Forelimb muscle (tissue), 1 donor: ENCODE results near the gene FOS. TPM values are rescaled to one million over a fixed set of nuclear protein-coding genes. Genes with fewer than 3 reads are reported as not detected.
A peak's percentile ranks its signal among the peaks of the same experiment; 100 is the strongest.
"Not testable (repeated sequence)": the region's sequence is repeated elsewhere in the genome, so short reads cannot be mapped to it uniquely, and the experiment has no call there.

Experiments used
- DNase-seq: peaks from one replicate; pipeline ENCODE4 v3.0.0-alpha.2; 2013; ENCODE audit warnings: low read depth
- polyA plus RNA-seq: library from polyadenylated mRNA; unstranded; fragments of 120-200 nt; gene quantifications from one replicate; pipeline ENCODE4 v1.2.1, GENCODE V29; 2013; ENCODE audit not compliant: insufficient read length

Gene FOS
- 212 TPM for polyA plus RNA-seq

DNA sequence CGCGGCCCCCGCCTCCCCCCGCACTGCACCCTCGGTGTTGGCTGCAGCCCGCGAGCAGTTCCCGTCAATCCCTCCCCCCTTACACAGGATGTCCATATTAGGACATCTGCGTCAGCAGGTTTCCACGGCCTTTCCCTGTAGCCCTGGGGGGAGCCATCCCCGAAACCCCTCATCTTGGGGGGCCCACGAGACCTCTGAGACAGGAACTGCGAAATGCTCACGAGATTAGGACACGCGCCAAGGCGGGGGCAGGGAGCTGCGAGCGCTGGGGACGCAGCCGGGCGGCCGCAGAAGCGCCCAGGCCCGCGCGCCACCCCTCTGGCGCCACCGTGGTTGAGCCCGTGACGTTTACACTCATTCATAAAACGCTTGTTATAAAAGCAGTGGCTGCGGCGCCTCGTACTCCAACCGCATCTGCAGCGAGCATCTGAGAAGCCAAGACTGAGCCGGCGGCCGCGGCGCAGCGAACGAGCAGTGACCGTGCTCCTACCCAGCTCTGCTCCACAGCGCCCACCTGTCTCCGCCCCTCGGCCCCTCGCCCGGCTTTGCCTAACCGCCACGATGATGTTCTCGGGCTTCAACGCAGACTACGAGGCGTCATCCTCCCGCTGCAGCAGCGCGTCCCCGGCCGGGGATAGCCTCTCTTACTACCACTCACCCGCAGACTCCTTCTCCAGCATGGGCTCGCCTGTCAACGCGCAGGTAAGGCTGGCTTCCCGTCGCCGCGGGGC lies at the start of gene FOS:
FOS (plus strand) TSS at position 407 of the 731 bp plus-strand sequence; CDS start at position 562, 155 bp downstream.
- peak; percentile 93 for DNase-seq

DNA sequence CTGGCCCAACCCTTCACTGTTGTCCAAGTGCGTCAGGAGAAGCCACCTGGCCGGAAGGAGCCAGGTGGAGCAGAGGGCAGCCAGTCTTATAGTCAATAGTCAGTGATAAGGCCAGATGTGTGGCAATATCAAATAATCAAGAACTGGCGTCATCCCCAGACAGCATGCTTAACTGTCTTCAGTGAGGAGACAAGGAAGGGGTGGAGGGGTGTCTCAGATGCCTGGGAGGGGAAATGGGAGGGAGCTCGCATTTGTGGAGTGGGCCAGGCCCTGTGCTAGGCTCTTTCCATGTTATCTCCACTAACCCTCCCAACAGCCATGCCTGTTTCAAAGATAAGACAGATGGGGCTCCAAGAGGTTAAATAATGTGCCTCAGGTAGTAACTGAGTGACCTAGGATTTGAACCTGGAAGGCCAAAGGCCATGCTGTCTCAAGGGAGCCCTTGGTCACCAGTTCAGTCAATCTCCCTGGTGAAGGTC lies 48.9 kb upstream of the FOS start:
- no peak for DNase-seq

DNA sequence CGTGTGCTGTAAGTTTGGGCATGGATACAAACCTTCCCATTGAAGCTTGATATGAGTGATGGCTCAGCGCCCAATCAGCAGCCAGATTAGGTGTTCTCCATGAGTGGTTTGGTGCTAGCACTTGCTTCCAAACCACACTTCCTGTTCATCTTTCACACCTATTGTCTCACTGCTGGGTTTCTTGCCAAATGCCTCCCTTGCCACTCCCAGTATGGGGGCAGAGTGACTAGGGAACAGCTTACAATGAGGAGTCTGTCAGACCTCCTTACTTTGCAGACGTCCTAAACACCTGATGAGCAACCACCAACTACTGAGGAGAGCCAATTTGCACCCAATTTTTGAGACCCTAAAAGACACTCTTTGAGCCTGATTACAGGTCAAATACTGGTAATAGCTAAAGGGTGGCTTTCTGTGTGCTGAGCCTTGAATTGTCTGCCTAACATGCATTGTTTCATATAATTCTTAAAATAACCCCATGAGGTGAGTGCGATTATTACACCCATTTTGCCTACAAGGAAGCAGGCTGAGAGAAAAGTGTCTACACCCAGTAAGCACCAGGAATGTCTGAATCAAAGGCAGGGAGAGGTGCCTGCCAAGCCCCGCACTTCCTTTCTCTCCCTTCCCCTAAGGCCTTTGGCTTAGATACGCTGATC lies 48.4 kb upstream of the FOS start:
- DNase-seq, result no peak

DNA sequence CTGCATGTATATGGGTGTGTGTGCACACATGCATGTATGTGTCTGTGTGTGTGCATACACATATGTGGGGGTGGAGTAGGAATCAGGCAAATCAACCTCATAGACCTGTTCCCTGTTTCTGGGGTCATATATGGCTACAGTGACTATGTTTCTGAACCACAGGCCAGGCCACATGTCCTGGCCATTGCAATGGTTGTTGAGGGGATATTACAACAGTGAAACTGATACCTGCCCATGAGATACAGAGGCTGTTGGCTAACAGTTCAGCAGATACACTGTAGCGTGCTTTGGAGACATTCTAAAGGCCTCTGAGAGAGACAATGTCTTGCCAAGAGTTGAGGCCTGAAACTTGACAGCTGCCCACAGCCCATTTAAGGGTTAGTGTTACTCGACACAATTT lies 47.3 kb upstream of the FOS start:
- DNase-seq, result no peak

DNA sequence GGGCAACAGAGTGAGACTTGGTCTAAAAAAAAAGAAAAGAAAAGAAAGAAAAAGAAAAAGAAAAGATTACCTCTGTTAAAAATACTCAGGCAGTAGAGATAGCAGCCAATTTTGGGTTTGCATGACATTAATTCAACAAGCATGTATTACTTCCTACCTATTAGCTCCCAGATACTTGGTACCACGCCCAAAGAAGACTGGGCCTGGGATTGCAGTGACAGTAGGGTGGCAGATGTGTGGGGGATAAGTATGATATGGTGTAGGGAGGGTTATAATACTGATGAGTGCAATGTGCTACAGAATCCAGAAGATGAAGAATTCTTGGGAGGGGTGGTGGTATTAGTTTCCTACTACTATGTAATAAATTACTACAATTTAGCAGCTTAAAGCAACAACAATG lies 46.4 kb upstream of the FOS start:
- no peak for DNase-seq

DNA sequence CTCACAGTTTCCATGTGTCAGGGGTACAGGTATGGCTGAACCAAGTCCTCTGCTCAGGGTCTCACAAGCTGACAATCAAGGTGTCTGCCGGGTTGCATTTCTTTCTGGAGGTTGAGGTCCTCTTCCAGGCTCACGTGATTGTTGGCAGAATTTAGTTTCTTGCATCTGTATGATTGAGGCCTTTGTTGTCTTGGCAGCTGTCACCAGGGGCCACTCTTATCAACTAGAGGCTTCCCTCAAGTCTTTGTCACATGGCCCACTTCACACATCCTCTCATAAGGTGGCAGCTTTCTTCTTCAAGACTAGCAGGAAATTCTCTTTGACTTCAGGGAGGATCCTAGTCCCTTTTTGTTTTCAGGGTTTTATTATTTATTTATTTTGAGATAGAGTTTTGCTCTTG lies 46.0 kb upstream of the FOS start:
- no peak for DNase-seq

DNA sequence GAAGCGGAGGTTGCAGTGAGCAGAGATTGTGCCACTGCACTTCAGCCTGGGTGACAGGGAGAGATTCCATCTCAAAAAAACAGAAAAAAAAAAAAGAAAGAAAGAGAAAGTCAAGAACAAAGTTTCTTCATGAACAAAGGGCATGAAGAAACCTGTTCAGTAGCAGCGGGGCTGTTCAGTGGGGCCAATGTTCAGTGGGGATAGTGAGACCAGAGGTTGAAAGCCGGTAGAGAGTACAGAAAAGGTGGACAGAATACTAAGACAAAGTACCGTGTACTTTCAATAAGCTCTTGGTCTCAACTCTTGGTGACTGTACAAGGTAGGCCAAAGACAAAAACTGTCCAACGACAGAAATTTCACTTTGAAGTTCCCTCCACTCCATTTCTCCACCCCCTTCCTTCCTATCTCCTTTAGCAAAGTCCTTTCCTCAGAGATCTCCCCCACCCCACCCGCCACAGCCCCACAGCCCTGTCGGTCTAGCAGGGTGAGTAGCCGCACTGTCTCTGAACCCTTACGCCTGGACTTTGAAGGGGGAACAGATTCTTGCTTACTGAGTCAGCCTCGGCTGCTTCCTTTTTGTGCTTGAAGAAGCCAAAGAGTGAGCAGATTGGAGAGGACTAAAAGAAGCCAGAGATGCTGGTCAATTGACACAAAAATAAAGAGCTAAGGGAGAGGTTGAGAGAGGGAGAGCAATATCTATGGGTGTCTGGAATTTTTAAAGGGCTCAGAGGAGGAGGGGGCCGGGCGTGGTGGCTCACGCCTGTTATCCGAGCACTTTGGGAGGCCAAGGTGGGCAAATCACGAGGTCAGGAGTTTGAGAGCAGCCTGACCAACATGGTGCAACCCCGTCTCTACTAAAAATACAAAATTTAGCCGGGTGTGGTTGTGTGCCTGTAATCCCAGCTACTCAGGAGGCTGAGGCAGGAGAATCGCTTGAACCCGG lies 44.2 kb upstream of the FOS start:
- no peak for DNase-seq

DNA sequence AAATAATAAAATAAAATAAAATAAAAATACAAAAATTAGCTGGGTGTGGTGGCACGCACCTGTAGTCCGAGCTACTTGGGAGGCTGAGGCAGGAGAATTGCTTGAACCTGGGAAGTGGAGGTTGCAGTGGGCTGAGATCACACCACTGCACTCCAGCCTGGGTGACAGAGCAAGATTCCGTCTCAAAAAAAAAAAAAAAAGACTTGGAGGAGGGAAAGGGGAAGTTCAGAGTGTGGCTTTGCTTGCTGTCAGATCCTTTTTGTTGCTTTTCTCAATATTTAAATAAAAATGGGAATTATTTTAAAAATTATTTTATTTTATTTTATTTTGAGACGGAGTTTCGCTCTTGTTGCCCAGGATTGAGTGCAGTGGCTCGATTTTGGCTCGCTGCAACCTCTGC lies 43.4 kb upstream of the FOS start:
- not testable (repeated sequence) for DNase-seq

DNA sequence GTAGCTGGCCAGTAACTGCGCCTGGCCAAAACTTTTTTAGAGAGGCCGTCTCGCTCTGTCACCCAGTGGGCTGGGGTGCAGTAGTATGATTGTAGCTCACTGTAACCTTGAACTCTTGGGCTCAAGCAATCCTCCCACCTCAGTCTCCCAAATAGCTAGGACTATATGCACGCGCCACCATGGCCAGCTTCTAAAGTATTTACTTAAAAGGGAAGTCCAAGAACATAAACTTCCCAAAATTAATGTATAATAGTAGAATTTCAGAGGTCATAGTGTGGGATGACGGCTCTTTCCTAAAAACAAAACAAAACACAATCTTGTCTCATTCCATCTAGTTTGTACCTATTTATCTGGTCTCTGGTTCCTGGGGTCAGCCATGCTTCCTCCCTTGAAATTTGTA lies 42.2 kb upstream of the FOS start:
- DNase-seq, result no peak

DNA sequence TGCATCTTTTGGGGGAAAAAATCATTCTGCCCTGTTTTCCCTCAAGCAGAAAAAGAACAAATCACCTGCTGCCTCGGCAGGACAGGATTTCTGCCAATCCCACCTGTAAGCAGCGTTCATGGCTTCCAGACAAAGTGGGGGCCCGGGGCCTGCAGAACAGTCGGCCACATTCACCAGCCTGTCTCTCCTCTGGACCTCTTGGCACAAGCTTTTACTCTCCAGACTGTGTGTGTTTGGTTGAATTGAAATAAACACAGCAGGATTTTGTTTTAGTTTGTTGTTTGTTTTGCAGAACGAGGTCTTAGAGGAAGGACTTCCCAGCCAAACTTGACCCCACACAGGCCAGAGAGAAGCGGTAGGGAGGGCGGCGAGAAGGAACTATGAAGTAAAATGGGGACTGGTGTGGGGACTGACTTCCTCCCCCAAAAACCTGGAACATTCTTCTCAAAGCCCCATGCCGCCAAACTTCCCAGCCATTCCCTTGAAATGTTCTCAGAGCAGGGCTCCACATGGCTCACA lies 41.7 kb upstream of the FOS start:
- no peak for DNase-seq

DNA sequence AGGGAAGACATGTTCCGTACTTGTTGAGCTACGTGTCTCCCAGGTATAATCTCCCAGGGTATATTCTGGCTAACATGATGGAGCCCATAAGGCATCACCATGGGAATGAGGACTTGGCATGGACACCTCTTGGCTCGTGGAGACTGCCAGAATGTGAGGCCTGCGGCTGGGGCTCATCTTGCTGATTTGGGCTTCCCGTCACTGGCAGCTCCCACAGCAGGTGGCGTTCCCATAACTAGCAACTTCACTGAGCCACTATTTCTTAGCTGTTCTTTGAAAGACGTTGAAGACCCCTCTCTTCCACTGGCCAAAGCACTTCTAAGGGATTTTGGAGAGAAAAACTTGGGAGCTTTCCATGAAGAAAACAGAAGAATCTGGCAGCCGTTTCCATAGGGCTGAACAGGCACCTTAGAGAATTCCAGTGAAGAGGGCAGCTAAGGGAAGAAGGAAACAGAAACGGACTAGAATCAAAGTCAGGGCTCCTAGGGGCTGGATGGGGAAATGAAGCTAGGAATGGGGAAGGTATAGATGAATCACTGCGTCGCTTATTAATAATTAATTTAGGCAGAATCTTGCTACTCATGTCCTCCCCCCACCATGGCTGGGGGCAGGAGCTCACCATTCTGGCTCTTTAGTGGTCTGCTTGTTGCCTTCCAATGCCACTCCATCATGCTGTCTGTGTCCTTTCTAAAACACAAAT lies 39.7 kb upstream of the FOS start:
- no peak for DNase-seq

DNA sequence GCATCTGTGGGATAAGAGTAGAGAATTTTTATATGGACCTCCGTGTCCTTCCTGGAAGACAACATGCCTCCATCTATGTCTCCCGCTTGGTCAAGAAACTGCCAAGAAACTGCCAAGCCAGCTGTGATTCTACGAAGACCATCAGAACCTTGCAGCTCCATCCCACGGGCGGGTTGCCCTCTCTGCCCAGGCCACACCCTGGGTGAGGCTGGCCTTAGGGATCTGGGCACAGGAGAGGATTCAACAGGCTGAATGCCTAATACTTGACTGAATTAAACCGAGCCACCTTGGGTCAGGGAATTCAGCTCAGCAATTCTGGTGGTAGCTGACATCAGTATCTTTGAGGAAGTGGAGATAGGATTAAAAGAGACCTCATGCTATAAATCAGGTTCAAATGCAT lies 37.8 kb upstream of the FOS start:
- DNase-seq, result no peak

DNA sequence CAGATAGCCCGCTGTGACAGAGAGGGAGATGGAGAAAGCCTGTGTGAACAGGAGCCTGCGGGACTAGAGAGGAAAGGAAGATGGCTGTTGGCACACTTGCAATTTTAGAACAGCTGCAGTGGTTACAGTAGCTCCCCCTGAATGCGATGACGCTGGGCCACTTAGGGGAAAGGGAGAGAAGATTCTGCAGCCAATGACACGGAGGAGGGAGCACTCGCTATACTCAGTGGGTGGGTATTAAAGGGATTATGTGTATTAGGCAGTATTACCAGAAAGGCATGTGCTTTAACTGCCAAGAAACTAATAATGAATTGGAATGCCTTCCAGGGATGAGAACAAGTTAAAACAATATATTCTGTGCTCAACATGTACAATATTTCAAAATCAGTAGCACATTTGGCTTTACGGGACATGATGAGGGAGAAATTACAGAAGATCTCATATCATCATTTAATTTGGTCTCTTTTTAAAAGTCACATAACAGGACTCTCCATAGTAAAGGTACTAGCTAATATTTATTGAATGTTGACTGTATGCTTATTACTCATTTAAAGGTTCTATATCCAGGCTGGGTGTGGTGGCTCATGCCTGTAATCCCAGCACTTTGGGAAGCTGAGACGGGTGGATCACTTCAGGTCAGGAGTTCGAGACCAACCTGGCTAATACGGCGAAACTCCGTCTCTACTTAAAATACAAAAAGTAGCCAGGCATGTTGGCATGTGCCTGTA lies 35.9 kb upstream of the FOS start:
- peak; percentile 98 for DNase-seq

DNA sequence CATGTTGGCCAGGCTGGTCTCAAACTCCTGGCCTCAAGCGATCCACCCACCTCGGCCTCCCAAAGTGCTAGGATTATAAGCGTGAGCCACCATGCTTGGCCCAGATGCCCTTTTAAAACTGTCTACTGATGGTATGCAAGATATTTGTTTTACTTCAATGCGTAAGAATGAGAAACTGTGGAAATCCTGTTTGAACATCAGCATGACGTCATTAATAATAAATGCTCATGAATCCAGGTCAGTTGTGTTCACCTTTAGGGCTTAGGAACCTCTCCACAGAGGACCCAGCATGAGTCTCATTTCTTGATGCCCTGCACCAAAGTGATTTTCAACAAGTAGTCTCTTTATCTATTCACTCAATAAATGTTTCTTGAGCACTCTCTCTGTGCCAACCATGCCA lies 34.5 kb upstream of the FOS start:
- DNase-seq, result no peak

DNA sequence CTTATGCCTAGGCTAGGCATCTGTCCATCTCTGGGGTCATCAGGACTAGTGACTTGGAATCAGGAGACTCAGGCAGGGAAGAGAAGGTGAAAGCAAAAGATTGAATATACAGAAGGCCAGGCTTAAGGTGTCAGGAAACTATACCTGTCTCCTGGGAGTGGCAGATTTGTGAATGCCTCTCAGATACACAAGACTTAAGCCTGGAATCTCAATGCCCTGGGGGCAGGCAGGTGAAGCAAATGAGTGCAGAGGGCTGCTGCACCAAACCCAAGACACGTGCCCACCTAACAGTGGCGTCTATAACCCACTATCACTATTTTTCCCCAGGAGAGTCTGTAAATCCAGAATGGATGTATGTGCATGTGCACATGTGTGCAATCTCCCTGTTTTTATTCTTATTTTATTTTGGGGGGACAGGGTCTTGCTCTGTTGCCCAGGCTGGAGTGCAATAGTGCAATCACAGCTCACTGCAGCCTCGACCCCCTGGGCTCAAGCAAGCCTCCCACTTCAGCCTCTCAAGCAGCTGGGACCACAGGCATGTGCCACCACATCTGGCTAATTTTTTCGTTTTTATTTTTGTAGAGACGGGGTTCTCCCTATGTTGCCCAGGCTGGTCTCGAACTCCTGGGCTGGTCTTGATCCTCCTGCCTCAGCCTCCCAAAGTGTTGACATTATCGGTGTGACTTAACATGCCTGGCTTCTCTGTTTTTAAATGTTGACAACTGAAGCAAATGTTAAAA lies 31.9 kb upstream of the FOS start:
- no peak for DNase-seq

DNA sequence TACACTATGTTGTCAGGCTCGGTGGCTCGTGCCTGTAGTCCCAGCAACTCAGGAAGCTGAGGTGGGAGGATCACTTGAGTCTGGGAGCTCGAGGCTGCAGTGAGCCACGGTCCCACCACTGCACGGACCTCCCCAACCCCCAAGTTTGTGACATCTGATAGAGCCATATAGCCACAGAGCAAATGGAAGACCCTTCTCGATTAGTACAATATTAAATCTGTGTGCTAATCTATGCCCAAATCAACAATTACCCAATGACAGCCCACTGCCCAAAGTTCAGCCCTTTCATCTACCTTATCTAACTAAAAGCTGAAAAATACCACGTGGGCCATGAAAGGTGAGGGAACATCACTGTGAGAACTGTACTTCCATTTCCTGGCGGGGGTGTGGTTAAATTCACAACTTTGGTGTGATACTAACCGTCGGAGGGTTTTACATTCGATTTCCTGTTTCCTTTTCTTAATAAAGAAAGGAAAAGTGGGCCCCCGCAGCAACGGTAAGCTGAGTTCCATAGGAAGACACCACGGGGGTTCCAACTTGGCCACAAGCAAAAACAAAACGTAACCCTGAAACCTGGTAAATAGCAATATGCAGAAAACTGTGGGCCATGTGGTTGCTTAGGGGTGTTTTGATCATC lies 31.2 kb upstream of the FOS start:
- no peak for DNase-seq

DNA sequence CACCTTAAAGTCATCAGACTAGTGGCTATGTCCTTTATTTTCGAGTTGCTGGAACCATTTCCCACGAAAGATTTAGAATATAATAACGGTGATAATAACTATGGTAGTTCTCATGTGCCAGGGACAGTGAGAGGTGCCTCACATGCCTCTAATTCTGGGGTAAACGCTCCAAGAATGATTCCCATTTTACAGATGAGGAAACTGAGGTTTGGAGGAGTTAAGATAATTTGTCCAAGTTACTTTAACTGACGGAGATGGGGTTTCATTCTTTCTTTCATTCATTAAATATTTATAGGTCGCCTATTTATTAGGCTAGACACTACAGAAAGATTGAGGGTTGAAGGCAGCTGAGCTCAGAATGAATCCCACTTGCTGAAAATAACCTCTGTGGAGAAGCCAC lies 30.7 kb upstream of the FOS start:
- DNase-seq, result no peak

DNA sequence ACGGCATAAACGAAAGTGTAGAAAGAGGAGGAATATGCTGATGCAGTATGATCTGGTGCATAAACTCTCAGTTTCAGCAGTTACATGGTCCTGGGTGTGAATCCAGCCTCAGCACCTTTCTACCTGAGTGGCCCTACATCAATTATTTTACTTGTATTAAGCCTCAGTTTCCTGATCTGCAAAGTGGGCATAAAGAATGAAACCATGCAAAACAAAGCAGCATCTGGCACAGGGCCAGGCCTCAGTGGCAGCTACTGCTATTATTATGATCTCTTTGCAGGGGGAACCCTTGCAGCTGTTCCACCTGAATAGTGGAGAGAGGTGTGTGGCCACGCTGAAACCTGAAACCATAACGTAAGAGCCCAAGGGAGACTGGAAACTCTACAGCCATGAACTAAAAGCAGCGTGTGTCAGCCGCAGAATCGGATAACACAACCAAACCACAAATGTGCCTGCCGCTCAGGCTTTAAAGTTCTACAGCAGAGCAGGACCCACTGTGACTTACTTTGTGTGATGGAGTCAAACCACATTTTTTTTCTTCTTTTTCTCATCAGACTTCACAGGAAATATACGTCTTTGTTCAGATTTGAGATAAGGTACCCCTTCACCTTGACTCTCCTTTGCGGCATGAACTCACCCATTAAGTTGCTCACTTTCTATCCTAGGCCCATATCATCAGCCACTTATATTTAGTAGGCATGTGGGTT lies 29.2 kb upstream of the FOS start:
- no peak for DNase-seq

DNA sequence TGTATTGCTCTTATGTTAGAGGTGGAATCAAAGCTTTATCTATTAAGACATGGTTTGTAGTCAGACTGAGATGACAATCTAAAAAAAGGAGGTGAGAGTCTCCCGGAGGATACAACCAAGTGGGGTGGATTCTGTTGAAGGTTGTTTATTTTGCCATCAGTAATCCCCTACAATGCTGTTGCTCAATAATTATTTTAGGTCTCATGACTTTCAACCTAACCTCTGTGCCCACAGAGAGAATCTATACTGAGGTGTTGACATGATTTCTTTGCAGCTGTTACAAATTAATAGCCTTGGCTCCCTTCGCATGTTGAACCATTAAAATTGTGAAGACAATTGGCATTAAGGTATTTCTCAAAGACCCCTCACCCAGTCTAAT lies 28.7 kb upstream of the FOS start:
- no peak for DNase-seq
